K562 (cell line): ENCODE results near the gene COL11A2. TPM values are rescaled to one million over a fixed set of nuclear protein-coding genes. Genes with fewer than 3 reads are reported as not detected.

ENCODE experiments used
- CHD1 ChIP-seq: fragments of 200-600 bp; sonication (generic); IDR thresholded peaks from one replicate; pipeline ENCODE4 v1.6.1; 2012; ENCODE audit warnings: mild to moderate bottlenecking, moderate library complexity, low read length, inconsistent platforms
- DACH1 ChIP-seq: fragments of 450-650 bp; IDR thresholded peaks from 2 replicates; pipeline ENCODE4 v1.6.1; 2018; ENCODE audit not compliant: partially characterized antibody
- FIP1L1 ChIP-seq: fragments of 200-400 bp; formaldehyde crosslinking; IDR thresholded peaks from 2 replicates; pipeline ENCODE4 v1.6.1; 2018; ENCODE audit warnings: mild to moderate bottlenecking, low read depth, low read length; ENCODE audit not compliant: poor library complexity, severe bottlenecking
- GATAD2A ChIP-seq: fragments of 450-650 bp; IDR thresholded peaks from 2 replicates; pipeline ENCODE4 v1.6.1; 2017
- NR2C1 ChIP-seq, 2 experiments: fragments of 450-650 bp; IDR thresholded peaks; 2 replicates each; pipeline ENCODE4 v1.6.1; 2017; ENCODE audit warnings: mild to moderate bottlenecking in 2 of 2, antibody characterized with exemption in 1 of 2, inconsistent platforms in 1 of 2, missing compliant biosample characterization in 1 of 2, missing genetic modification characterization in 1 of 2
- RAD21 ChIP-seq, 2 experiments: fragments of 250-450 bp in 1 of 2; fragments of 450-650 bp in 1 of 2; sonication (Bioruptor Pico) in 1 of 2; formaldehyde crosslinking in 1 of 2; IDR thresholded peaks in 1 of 2; conservative IDR thresholded peaks in 1 of 2; 2 replicates each; pipeline versions ENCODE4 v1.4.0 to v1.8.0; 2020 to 2022; ENCODE audit warnings: mild to moderate bottlenecking in 2 of 2, moderate library complexity in 1 of 2
- RCOR1 ChIP-seq, 2 experiments: IDR thresholded peaks; 2 replicates each; pipeline ENCODE4 v1.6.1; 2012; ENCODE audit warnings: low read depth in 2 of 2, low read length in 2 of 2, borderline replicate concordance in 1 of 2, improper control_type of control experiment in 1 of 2
- SAFB ChIP-seq: fragments of 200-400 bp; formaldehyde crosslinking; IDR thresholded peaks from 2 replicates; pipeline ENCODE4 v1.6.1; 2017; ENCODE audit warnings: low read depth, low read length, borderline replicate concordance
- UBTF ChIP-seq, 2 experiments: IDR thresholded peaks; 2 replicates each; pipeline ENCODE4 v1.6.1; 2012; ENCODE audit warnings: improper control_type of control experiment in 2 of 2, low read depth in 2 of 2, low read length in 2 of 2, borderline replicate concordance in 1 of 2
- USF1 ChIP-seq: sonication (generic); formaldehyde crosslinking; IDR thresholded peaks from 2 replicates; pipeline ENCODE4 v1.9.0; 2022; ENCODE audit warnings: mild to moderate bottlenecking, missing genetic modification reagents
- ZKSCAN1 ChIP-seq: fragments of 150-350 bp; IDR thresholded peaks from 2 replicates; pipeline ENCODE4 v1.6.1; 2016; ENCODE audit warnings: low read depth, low read length
- ZNF655 ChIP-seq: fragments of 250-450 bp; sonication (Bioruptor Pico); IDR thresholded peaks from 2 replicates; pipeline ENCODE4 v1.5.0; 2021
- ZNF778 ChIP-seq: fragments of 450-650 bp; formaldehyde crosslinking; IDR thresholded peaks from 2 replicates; pipeline ENCODE4 v1.4.0; 2020; ENCODE audit warnings: mild to moderate bottlenecking, moderate library complexity
- polyA plus RNA-seq, 8 experiments: library from polyadenylated mRNA; depleted of rRNA in 4 of 8; stranded (reverse) in 5 of 8; unstranded in 3 of 8; fragments of >200 nt; fragmentation: Nextera tagmentation in 2 of 8; fragmentation: Illumina TruSeq in 1 of 8; extraction: Ambion mirVana in 2 of 8; extraction: Trizol in 1 of 8; gene quantifications; 2 replicates each; pipeline versions ENCODE4 v1.2.1 to v1.2.3, GENCODE V29; 2011 to 2014; ENCODE audit warnings: inconsistent platforms in 1 of 8, missing spikeins in 1 of 8
- total RNA-seq, 7 experiments: library from RNA; depleted of rRNA in 6 of 7; stranded (reverse); fragments of >200 nt in 6 of 7; fragmentation: Illumina TruSeq in 2 of 7; extraction: Trizol in 2 of 7; gene quantifications; 2 replicates each; pipeline versions ENCODE4 v1.2.1 to v1.2.3, GENCODE V29; 2011 to 2021; ENCODE audit warnings: low replicate concordance in 1 of 7
- TF ChIP-seq, protein P1 (sequence below): fragments of 200-800 bp; sonication (Bioruptor generic); IDR thresholded peaks from 2 replicates; pipeline ENCODE4 v1.6.1; 2017; ENCODE audit warnings: missing genetic modification characterization, missing compliant biosample characterization

COL11A2 gene
- total and polyA plus RNA-seq, 9 of the 15 experiments (the other 6 are each of a cell fraction or from before 2014, with no cell fraction given), result 0.04 to 0.35 (median 0.09) TPM; not detected in 1

DNA sequence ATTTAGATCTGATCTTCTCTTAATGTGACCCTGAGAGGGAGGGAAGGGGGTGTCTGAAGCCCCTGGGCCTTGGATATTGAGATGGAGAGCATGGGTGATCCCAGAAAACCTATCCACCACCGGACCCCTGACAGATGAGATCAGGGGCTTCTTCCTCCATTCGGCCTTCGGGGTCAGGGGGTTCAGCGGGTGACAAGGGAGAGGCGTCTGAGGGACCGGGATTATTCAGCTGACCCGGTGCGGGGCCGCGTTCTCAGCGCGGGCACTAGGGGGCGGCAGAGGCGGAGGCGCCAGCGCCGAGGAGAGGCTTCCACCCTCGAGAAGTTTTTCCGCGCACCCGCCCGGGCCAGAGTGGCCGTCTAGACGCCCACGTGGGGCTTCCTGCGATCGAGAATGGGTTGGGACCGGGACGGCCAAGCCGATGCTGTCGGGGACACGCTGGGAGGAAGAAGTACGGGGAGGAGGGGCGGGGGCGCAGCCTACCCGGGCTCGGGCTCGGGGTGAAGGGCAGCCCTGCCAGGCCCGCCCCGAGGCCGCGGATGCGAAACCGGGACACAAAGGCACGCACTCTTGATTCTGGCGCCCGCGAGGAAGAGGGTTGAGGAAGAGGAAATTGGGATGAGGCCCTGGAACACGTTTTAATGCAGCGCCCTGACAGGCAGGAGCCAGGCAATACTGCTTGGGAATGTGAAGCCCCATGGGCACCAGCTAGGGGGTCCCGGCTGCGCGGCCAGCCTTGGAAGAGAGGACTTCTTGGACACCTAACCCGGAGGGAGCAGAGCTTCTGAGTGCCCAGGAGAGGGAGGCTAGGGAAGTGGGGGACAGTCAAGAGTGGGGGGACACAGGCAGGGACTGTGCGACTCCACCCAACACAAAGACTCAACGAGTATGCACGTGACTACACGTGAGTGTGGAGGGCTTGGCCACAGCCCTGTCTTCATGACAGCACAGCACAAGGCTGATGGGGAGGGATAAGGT is 30.6 kb downstream of the COL11A2 start (continued):
- TF ChIP-seq CHD1, result no peak
- no peak for TF ChIP-seq NR2C1 (IDR thresholded peaks at IDR 0.05)
- TF ChIP-seq NR2C1 (tag; IDR thresholded peaks at IDR 0.05), result no peak
- TF ChIP-seq RAD21 (CRISPR knock-in tag; conservative IDR thresholded peaks at IDR 0.05 in 1 of 2, IDR thresholded peaks at IDR 0.05 in 1 of 2), result peak; percentile 66 to 83
- peak; percentile 13 for TF ChIP-seq DACH1
- TF ChIP-seq, protein P1, sequence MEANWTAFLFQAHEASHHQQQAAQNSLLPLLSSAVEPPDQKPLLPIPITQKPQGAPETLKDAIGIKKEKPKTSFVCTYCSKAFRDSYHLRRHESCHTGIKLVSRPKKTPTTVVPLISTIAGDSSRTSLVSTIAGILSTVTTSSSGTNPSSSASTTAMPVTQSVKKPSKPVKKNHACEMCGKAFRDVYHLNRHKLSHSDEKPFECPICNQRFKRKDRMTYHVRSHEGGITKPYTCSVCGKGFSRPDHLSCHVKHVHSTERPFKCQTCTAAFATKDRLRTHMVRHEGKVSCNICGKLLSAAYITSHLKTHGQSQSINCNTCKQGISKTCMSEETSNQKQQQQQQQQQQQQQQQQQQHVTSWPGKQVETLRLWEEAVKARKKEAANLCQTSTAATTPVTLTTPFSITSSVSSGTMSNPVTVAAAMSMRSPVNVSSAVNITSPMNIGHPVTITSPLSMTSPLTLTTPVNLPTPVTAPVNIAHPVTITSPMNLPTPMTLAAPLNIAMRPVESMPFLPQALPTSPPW, result peak; percentile 43; the same call in 1 of the 2 replicates
- peak; percentile 25; the same call in 1 of the 2 replicates for TF ChIP-seq GATAD2A
- no peak for TF ChIP-seq ZNF778 (CRISPR knock-in tag)
- peak in 1 of 2 experiments; percentile 52; a peak in 2 of 4 replicates for TF ChIP-seq RCOR1 (IDR thresholded peaks at IDR 0.05; ENCODE audit: borderline replicate concordance in 1 of 2, low read depth in 2 of 2, low read length in 2 of 2)
- 0 out of 2 replicates have a peak, but pooled peaks have one; percentile 34 for TF ChIP-seq ZKSCAN1
- peak; percentile 56 for TF ChIP-seq FIP1L1
- TF ChIP-seq ZNF655 (CRISPR knock-in tag), result no peak
- peak; percentile 60; the same call in 1 of the 2 replicates for TF ChIP-seq SAFB
- no peak; the same call in 1 of the 2 replicates for TF ChIP-seq USF1 (CRISPR knock-in tag)
- TF ChIP-seq UBTF (IDR thresholded peaks at IDR 0.05; ENCODE audit: borderline replicate concordance in 1 of 2, low read depth in 2 of 2, low read length in 2 of 2), result 0 out of 4 replicates have a peak, but pooled peaks of 1 of the 2 experiments have one; percentile 57
